A673 (cell line): ENCODE results near the gene PTPRK. TPM values are rescaled to one million over a fixed set of nuclear protein-coding genes. Genes with fewer than 3 reads are reported as not detected.

Experiments
- BruUV-seq: library from RNA; stranded (reverse); fragments of 400-500 nt; replicated peaks from 2 replicates; lab custom pipeline; 2021; lab: Mats Ljungman, UMichigan
- CTCF ChIA-PET: fragments of 300-600 bp; sonication (Branson Sonifier 250); formaldehyde crosslinking; loops from one replicate; lab custom pipeline; 2022; ENCODE audit warnings: antibody characterized with exemption; lab: Charles Lee
- POLR2A ChIA-PET: fragments of 300-600 bp; sonication (Branson Sonifier 250); formaldehyde crosslinking; loops from one replicate; lab custom pipeline; 2022; ENCODE audit warnings: antibody characterized with exemption; ENCODE audit not compliant: low non-redundant PET; lab: Charles Lee
- DNase-seq: peaks from one replicate; pipeline ENCODE4 v3.0.0-alpha.2; 2015; ENCODE audit warnings: low spot score
- H3K27ac ChIP-seq: fragments of 200-600 bp; sonication (generic); 2 replicates; pipeline ENCODE4 v1.5.1; 2016; ENCODE audit warnings: mixed run types, low read depth, mild to moderate bottlenecking, mixed read lengths, antibody characterized with exemption, low read length; ENCODE audit not compliant: poor library complexity, severe bottlenecking
- H3K27me3 ChIP-seq: fragments of 200-600 bp; sonication (generic); replicated peaks from 2 replicates; pipeline ENCODE4 v1.6.1; 2017; ENCODE audit warnings: mixed run types, low read depth, mild to moderate bottlenecking, mixed read lengths, antibody characterized with exemption, low read length; ENCODE audit not compliant: insufficient read depth, poor library complexity
- H3K36me3 ChIP-seq: fragments of 200-600 bp; sonication (generic); 2 replicates; pipeline ENCODE4 v1.6.1; 2016; ENCODE audit warnings: mixed run types, mild to moderate bottlenecking, mixed read lengths, antibody characterized with exemption, low read length; ENCODE audit not compliant: insufficient read depth, poor library complexity, severe bottlenecking
- H3K4me1 ChIP-seq: fragments of 200-600 bp; sonication (generic); 2 replicates; pipeline ENCODE4 v1.6.1; 2017; ENCODE audit warnings: mixed run types, mild to moderate bottlenecking, mixed read lengths, antibody characterized with exemption, low read length; ENCODE audit not compliant: insufficient read depth, poor library complexity, severe bottlenecking
- H3K4me3 ChIP-seq: fragments of 200-600 bp; sonication (generic); 2 replicates; pipeline ENCODE4 v1.5.1; 2016; ENCODE audit warnings: low read depth, mixed run types, mild to moderate bottlenecking, mixed read lengths, low read length; ENCODE audit not compliant: poor library complexity, severe bottlenecking
- H3K9me3 ChIP-seq: fragments of 200-600 bp; sonication (generic); 2 replicates; pipeline ENCODE4 v1.6.1; 2016; ENCODE audit warnings: mixed run types, low read depth, mild to moderate bottlenecking, mixed read lengths, antibody characterized with exemption, low read length; ENCODE audit not compliant: poor library complexity, severe bottlenecking
- CTCF ChIP-seq: fragments of 300-800, 200-600 bp; sonication (generic); conservative IDR thresholded peaks from 2 replicates; pipeline ENCODE4 v1.5.1; 2017; ENCODE audit warnings: low read depth, mild to moderate bottlenecking, antibody characterized with exemption, low read length, moderate library complexity, mixed read lengths
- EZH2 ChIP-seq: fragments of 200-600 bp; sonication (generic); IDR thresholded peaks from 2 replicates; pipeline ENCODE4 v1.6.1; 2017; ENCODE audit warnings: borderline replicate concordance, low read depth, mild to moderate bottlenecking, mixed read lengths, antibody characterized with exemption, low read length; ENCODE audit not compliant: poor library complexity, severe bottlenecking
- intact Hi-C: fragments of 100-400 bp; cut with micrococcal nuclease; formaldehyde crosslinking; loops from one replicate; pipeline ENCODE4 v1.10.0; 2022; ENCODE audit not compliant: unreplicated experiment
- total RNA-seq: library from RNA; stranded (reverse); gene quantifications from 2 replicates; pipeline ENCODE4 v1.2.3, GENCODE V29; 2021

PTPRK gene
- total RNA-seq, 1 experiment from 2014 or later: 77.3 TPM

GRCh38 chr6:128028183-128028582, 492.2 kb downstream of the PTPRK start:
- TF ChIP-seq CTCF: no peak
- TF ChIP-seq EZH2: no peak
- Histone ChIP-seq H3K27ac (no peak overlapping the region), H3K27me3 (no peaks in the 10 kb centered on the region), H3K9me3 (no peaks in the 10 kb centered on the region), H3K4me1 (no peaks in the 10 kb centered on the region), H3K4me3 (no peak overlapping the region), H3K36me3 (no peaks in the 10 kb centered on the region)
- no peak for DNase-seq
- CTCF ChIA-PET: no interaction called here
- POLR2A ChIA-PET: no interaction called here
- intact Hi-C loops: no loop called here
- BruUV-seq: no TSS peak

GRCh38 chr6:128025478-128025877, 494.9 kb downstream of the PTPRK start:
- CTCF ChIA-PET: no interaction called here
- intact Hi-C loops: no loop called here
- no peaks in the 10 kb centered on the region for H3K36me3 ChIP-seq
- no peaks in the 10 kb centered on the region for H3K4me1 ChIP-seq
- DNase-seq: no peak
- H3K9me3 ChIP-seq: no peaks in the 10 kb centered on the region
- BruUV-seq: no TSS peak
- no peak overlapping the region for H3K4me3 ChIP-seq
- H3K27me3 ChIP-seq: no peaks in the 10 kb centered on the region
- no peak for TF ChIP-seq CTCF
- no peak for TF ChIP-seq EZH2
- H3K27ac ChIP-seq: no peak overlapping the region
- POLR2A ChIA-PET: no interaction called here

- ChIA-PET CTCF (no interaction called here), POLR2A (no interaction called here)
- TF ChIP-seq EZH2: no peak
- TF ChIP-seq CTCF: no peak
- intact Hi-C loops: no loop called here
- no peak overlapping the region for H3K27ac ChIP-seq
- H3K36me3 ChIP-seq: no peaks in the 10 kb centered on the region
- no peak for DNase-seq
- H3K27me3 ChIP-seq: no peaks in the 10 kb centered on the region
- H3K4me1 ChIP-seq: no peaks in the 10 kb centered on the region
- no TSS peak for BruUV-seq
- H3K4me3 ChIP-seq: no peak overlapping the region
- H3K9me3 ChIP-seq: no peaks in the 10 kb centered on the region
Observed at GRCh38 chr6:128024969-128025368, 495.4 kb downstream of the PTPRK start.
